CD4-positive, alpha-beta T cell treated with Interleukin-21 for 1 hour (primary cell): ENCODE measurements around the gene KCNT1.

Source experiments
- DNase-seq: peaks from one replicate; pipeline ENCODE4 v3.0.0-alpha.2; 2020

Gene KCNT1

DNA sequence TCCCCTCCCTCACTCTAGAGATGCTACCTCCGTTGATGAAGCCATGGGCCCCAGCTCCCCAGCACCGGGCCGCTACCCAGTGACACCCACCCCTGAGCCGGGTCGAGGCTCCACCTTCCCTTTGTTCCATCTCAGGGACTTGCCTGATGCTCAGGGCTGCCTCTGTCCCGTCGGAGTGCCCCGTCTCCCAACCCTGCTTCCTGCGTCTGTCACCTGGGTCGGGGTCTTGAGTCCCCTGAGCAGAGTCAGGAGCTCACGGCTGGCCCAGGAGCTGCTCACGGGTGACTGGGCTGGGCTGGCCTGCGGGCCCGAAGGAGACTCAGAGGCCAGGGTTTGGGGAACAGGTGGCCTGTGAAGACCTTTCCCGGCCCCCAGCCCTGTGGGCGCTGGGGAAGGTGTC, 85.3 kb downstream of the KCNT1 start:
- no peak for DNase-seq

DNA sequence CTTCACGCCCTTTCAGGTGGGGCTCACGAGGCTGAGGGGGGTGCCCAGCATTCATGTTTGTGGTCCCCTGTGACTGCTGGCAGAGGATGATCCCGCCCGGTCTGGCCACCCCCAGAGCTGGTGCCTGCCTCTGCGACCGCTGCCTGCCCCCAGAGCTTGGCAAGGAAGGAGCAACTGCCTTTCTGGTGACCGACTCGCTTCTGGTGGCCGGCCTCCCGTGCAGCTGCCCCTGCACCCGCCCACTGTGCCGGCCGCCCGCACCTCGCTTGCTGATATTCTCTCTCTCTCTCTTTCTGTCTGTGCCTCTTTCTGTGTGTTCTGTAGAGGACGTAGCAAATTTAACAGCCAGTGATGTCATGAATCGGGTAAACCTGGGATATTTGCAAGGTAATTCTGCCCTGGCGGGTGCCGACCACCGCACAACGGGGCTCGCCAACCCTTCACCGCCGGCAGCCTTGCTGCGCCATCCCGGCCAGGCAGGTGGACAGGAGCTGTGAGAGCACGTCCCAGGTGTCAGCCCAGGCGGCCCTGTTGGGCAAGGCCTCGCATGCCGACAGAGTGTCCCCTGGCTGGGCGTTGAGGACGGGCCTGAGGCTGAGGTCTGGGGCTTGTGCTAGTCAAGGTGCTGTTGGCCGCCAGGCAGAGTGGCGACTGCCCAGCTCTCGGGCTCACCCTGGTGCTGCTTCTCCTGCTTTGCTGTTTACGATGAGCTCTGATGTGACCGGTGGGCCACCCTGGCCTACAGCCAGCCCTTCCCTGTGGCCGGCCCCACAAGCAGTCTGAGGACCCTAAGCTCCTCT, 86.0 kb downstream of the KCNT1 start:
- DNase-seq = no peak

DNA sequence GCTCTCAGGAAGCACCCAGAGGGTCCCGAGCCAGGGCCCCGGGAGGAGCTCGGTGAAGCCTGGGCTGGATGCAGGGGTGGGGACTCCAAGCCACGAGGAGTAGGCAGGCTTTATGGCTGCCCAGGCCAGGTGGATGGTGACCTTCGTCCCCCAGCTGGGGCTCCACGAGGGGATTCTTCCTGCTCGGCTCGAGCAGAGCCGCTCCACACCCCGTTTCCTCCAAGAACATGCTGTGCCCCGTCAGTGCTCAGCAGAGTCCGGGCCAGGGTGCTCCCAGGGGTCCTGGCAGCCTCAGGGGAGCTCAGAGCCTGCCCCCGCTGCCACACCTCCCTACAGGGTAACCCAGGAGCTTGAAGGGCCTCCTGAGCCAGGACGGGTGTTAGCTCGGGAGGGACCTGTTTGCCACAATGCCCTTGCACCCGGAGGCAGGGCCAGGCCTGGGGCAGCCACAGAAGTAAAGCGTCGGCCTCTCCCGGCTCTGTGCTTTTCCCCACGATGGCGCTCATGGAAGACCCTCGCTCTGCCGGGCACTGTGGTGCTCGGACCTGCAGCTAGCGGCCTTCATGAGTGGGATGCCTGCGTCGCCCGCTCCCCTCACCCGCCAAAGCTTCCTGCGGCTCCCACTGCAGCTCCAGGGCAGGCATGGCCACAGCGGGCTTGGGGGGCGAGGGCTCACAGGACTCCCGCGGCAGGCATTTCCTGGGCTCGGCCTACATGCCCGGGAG, 86.8 kb downstream of the KCNT1 start:
- DNase-seq = no peak

DNA sequence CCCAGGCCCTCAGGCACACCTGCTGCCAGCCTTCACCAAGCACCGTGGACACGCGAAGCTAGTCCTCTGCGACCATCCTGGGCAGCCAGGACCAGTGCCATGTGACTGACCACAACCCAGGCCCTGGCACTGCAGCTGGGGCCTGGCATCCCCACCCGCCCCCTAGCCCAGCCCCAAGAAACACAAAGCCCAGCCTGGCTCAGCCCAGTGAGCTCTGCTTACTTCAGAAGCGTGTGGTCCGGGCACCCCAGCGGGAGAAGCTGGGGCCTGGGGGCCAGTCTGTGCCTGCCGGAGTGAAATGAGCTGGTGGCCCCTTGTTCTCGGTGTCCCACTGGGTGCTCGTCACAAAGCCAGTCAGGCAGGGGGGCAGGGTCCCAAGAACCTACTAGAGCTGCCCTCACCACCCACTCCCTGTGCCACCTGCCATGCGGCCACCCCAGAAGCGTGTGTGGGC, 87.9 kb downstream of the KCNT1 start:
- DNase-seq = no peak

- DNase-seq = no peak
Measured at GRCh38 chr9:135790356-135790755, 88.4 kb downstream of the KCNT1 start.

DNA sequence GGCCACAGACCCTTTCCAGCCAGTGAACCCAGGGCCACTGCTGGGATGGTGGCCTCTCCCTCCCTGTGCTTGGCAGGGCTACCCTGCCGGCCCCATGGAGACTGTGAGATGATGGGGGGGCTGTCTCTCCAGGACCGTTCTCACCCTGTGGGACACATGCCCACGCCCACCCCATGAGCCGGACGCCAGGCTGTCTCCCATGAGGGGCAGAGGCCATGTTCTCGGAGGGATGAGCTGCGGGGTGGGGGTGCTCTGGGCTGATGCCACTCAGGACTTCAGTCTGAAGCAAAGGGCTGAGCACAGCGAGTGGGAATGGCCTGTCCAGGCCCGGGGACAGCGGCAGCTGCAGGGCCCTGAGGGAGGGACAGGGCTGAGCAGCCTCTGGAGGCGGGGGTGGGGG, 88.9 kb downstream of the KCNT1 start:
- DNase-seq = no peak

DNA sequence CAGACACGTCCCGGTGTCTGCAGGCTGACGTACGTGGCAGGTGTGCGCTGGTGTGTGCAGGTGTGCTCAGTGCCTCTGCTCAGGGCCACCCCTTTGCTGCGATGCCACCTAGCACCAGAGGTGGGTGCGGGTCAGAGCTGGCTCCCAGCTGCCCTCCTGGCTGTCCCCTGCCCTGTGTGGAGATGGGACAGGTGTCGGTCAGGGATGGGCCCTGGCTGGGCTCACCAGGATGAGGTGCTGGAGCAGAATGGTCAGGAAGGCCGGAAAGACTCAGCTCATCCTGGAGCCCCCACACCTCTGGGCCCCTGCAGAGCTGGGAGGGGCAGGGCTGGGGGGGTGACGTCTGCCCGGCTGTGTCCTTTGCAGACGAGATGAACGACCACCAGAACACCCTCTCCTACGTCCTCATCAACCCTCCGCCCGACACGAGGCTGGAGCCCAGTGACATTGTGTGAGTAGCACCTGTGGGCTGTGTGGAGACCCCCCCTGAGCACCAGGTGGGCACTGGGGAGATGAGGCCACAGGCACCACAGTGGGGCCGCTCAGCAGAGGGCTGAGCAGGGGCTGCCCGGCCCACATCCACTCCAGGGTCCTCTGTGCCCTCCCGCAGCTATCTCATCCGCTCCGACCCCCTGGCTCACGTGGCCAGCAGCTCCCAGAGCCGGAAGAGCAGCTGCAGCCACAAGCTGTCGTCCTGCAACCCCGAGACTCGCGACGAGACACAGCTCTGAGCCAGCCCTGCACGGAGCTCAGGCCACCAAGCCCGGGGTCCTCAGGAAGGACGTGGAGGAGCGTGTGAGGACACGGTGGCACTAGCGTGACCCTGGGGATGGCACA, 89.7 kb downstream of the KCNT1 start:
- DNase-seq = no peak

DNA sequence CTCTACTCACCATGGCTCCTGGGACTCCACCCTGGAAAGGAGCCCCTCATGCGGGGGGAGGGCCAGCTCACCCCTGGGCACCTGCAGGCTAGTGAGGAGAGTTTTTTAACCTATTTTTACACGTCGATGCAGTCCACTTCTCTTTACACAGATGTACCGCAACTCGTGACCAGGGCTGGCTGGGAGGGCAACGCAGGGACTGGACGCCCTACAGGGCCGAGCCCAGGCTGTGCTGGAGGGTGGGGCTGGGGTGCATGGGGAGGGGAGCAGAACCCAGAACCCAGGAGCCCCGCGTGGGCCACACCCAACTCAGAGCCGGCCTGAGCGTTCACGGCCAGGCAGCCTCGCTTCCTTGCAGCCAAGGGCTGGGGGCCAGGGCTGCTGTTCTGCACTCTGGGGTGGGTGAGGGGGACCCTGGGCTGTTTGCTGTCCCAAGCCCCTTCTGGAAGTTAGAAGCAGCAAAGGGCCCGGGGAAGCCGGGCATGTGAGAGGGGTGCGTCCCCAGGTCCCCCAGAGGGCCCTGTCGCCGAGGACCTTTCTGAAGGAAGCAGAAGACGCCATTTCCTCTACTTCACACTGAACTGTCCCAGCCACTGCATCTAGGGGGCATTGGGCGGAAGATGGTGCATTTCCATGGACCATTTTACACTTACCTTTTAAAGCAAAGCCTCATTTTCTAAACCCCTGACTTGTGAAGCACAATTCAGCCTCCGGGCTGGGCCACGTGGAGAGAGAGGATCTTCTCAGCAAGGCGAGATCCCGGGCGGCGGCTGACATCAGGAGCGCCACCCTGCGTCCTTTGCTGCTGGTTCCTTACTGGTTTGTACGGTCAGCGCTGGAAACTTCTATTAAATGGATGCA, 90.5 kb downstream of the KCNT1 start:
- DNase-seq = no peak

GRCh38 chr9:135793221-135794056, 91.5 kb downstream of the KCNT1 start:
- DNase-seq = no peak

- no peak for DNase-seq
Measured at GRCh38 chr9:135794057-135794335, 92.0 kb downstream of the KCNT1 start.

DNA sequence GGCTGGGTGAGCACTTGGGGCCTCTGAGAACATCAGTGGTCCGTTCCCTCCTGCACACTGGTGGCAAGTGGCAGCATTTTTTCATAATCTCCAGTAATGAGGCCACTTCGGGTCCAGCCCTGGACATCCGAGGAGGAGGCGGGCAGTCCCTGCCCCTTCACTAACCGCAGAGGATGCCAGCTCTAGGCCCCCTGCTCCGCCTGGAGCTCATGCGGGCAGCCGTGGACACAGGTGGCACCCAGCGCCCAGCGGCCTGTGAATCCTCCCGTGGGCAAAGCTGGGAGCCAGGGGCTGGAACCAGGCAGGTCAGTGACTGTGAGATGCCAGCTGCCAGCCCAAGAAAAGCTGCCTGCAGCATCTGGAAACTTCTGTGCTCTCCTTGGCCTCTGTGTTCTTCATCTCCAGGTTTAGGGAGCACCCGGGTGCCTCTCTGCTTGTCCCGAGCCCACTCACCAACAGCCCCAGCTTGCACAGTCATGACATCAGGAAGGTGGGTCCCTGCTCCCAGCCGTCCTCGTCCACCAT, 92.4 kb downstream of the KCNT1 start:
- no peak for DNase-seq

DNA sequence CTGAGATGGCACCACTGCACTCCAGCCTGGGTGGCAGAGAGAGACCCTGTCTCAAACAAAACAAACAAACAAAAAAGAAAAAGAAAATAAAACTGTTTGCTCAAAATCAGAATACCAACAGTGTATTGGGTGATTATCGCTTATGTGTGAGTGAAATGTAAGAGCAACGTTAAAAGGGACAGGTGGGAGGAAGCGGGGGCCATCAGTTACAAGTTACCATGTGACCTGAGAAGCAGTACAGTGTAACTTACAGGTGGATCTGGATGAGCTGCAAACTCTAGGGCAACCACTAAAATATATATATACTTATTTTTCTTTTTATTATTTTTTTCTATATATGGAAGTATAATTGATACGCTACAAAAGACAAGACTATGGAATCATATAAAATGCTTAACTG, 93.4 kb downstream of the KCNT1 start:
- DNase-seq = no peak

GRCh38 chr9:135796784-135797485, 95.0 kb downstream of the KCNT1 start:
- no peak for DNase-seq

DNA sequence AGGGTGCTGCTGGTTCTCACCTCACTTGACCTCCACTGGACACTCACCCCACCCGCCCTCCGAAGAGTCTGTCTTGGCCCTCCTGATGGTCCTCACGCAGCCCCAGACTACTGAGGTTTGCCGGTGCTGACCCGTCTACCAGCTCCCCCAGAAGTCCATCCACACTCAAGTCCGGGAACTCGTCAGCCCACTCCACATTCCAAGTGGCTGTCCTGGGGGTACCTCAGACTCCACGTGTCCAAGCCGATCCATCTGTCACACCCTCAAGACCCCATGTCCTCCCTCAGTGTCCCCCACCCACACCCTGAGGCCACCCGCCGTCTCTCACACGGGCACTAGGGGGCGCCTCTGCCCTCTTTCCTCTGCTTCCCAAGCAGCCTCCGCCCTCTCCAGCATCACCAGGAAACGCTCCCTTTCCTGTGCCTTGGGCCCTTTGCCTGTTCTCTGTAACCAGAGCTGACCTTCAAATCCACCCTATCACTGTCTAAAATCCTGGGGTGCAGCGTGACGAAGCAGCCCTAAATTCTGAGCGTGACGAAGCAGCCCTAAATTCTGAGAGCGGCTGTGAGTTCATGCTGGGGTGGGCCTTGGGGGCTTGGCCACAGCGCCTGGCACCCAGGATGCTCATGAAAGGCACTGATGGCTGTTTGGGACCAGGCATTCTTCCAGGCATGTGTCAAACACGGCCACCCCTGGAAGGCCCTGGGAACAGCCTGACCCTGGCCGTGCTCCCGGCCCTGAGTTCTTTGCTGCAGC, 95.7 kb downstream of the KCNT1 start:
- DNase-seq = no peak

DNA sequence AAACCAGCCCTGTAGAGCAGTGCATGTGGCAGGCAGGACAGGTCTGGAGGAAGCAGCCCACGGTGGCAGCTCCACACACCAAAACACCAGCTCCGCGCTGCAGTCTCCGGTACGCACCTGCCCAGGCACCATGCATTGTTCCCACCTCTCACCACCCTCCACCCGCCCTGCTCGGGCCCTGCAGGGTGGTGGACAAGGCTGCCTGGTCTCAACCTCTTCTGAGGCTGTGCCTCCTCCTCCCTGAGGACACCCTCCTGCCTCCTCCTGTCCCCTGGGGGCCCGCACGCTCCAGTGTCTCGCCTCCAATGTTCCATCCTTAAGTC, 96.2 kb downstream of the KCNT1 start:
- no peak for DNase-seq

DNA sequence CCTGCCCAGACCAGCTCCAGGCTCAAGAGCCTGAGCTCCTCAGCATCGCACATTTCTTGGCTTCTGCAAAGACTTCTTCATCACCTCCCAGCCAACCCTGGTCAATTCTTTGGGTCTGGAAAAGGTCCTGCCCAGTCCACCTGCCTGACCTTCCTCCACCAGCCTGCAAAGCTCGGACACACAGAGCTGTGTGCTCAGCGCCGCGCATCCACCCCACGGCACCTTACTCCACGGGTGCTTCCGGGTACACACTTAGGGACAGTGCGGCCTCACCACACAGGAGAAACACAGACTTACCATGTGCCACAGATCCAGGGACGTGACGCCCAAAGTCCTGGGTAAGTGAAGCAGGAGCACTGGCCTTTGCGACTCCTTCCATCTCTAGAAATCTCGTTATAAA, 97.3 kb downstream of the KCNT1 start:
- no peak for DNase-seq

DNA sequence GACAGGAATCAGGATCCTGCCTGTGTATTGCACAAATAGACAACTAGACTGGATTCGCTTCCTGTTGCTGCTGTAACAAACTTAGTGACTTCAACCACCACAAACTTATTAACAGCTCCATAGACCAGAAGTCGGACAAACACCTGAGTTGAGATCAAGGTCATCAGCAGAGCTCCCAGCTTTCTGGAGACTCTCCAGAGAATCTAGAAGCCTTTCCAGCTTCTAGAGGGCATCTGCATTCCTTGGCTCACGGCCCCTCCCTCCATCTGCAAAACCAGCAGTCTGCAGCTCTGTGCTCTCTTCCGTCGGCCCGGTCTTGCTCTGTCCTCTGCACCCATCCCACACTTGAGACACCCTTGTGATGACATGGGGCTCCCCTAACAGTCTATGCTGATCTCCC, 99.1 kb downstream of the KCNT1 start:
- no peak for DNase-seq

GRCh38 chr9:135802876-135803419, 101.0 kb downstream of the KCNT1 start:
- DNase-seq = no peak

DNA sequence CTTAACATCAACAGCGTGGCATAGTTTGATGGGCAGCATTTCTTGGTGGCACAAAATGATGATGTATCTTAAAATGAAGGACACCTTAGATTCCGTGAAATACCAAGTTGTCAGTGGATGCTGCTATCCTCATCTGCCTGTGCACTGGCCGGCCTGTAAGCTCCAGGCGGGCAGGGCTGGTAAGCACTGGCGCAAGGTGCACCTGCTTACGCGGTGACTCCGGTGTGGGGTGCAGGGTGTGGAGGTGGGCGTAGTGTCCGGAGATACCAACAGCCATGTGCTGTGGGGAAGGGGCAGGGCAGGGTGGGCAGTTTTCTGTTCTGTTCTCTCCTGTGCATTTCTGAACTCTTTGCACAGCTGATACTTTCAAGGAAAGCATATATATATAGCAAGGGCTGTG, 101.5 kb downstream of the KCNT1 start:
- DNase-seq = no peak
